Upper lobe of left lung (tissue), 6 donors: ENCODE results near the gene MUC2. TPM values are rescaled to one million over a fixed set of nuclear protein-coding genes. Genes with fewer than 3 reads are reported as not detected.
A peak's percentile ranks its signal among the peaks of the same experiment; 100 is the strongest.
"Not testable (repeated sequence)": the region's sequence is repeated elsewhere in the genome, so short reads cannot be mapped to it uniquely, and the experiment has no call there.

Source experiments
- ATAC-seq, 2 donors: fragments of 200-7000 bp; cut with Tn5 transposase; one replicate each; pipeline ENCODE4 v1.9.1; 2022; ENCODE audit warnings: mild to moderate bottlenecking in 2 of 2, moderate library complexity in 2 of 2; ENCODE audit not compliant: low FRiP score in 2 of 2
- DNase-seq, 2 donors: peaks; one replicate each; pipeline ENCODE4 v3.0.0-alpha.2; 2019 to 2020
- H3K27ac ChIP-seq, 4 donors: fragments of 200-600 bp; sonication (generic); one replicate each; pipeline ENCODE4 v1.5.1; 2016 to 2019
- H3K27me3 ChIP-seq, 4 donors: fragments of 200-600 bp; sonication (generic); one replicate each; pipeline ENCODE4 v1.5.1; 2017 to 2019
- H3K36me3 ChIP-seq, 4 donors: fragments of 200-600 bp; sonication (generic); one replicate each; pipeline ENCODE4 v1.5.1; 2016 to 2019
- H3K4me1 ChIP-seq, 4 donors: fragments of 200-600 bp; sonication (generic); one replicate each; pipeline ENCODE4 v1.5.1; 2018 to 2019
- H3K4me3 ChIP-seq, 4 donors: fragments of 200-600 bp; sonication (generic); one replicate each; pipeline ENCODE4 v1.5.1; 2017 to 2019; ENCODE audit warnings: mild to moderate bottlenecking in 2 of 4, moderate library complexity in 1 of 4
- H3K9me3 ChIP-seq, 4 donors: fragments of 200-600 bp; sonication (generic); one replicate each; pipeline ENCODE4 v1.5.1; 2018 to 2019
- CTCF ChIP-seq, 6 experiments: fragments of 450-650 bp in 4 of 6; fragments of 200-600 bp in 2 of 6; sonication (generic) in 2 of 6; IDR thresholded peaks; one replicate each; pipeline ENCODE4 v1.5.1; 2016 to 2019; ENCODE audit warnings: antibody characterized with exemption in 6 of 6
- EP300 ChIP-seq, 4 donors: sonication (generic); formaldehyde crosslinking; IDR thresholded peaks; one replicate each; pipeline ENCODE4 v1.5.1; 2017; ENCODE audit warnings: antibody characterized with exemption in 4 of 4, control low read depth in 2 of 4
- POLR2A ChIP-seq, 4 donors: fragments of 450-650 bp; IDR thresholded peaks; one replicate each; pipeline ENCODE4 v1.5.1; 2016 to 2017; ENCODE audit warnings: antibody characterized with exemption in 4 of 4, mild to moderate bottlenecking in 2 of 4
- POLR2AphosphoS5 ChIP-seq, 2 donors: sonication (generic); formaldehyde crosslinking; IDR thresholded peaks; one replicate each; pipeline ENCODE4 v1.5.1; 2017; ENCODE audit warnings: antibody characterized with exemption in 2 of 2
- WGBS, 2 donors: methylation state at CpG; one replicate each; pipeline ENCODE4 v1.1.5; 2017 to 2018; 5-methylcytosine and 5-hydroxymethylcytosine counted together
- total RNA-seq, 6 donors: library from RNA; depleted of rRNA in 4 of 6; stranded (reverse); fragments of >200 nt in 4 of 6; gene quantifications; one replicate each; pipeline versions ENCODE4 v1.1.0 to v1.2.1, GENCODE V29; 2016 to 2021
- donor health status: DM: no; HTN: no; CAD: no; lungs with moderate emphysema.
- donor health status: DM: no; HTN: yes; CAD: no; lungs with severe emphysema.

The MUC2 gene
- total RNA-seq, 6 donors from 2014 or later, result 0.11 to 0.84 TPM; not detected in 4

- Histone ChIP-seq H3K9me3 (no peaks in the 10 kb centered on the region), H3K27ac (no peak overlapping the region), H3K36me3 (no peaks in the 10 kb centered on the region), H3K4me3 (no peak overlapping the region), H3K27me3 (no peaks in the 10 kb centered on the region), H3K4me1 (no peaks in the 10 kb centered on the region)
- ATAC-seq (no peak), DNase-seq (peak in 1 of 2 donors; percentile 47)
- 80 to 94% methylated on average over 6 to 12 of the region's 14 CpGs for WGBS, 2 donors
- no peak for TF ChIP-seq EP300 (IDR thresholded peaks at IDR 0.05)
Measured at GRCh38 chr11:1112351-1113191, 37.9 kb downstream of the MUC2 start.

GRCh38 chr11:1113405-1114201 is 38.9 kb downstream of the MUC2 start:
- Histone ChIP-seq H3K4me3 (no peak overlapping the region), H3K27me3 (no peaks in the 10 kb centered on the region), H3K27ac (no peak overlapping the region), H3K4me1 (no peaks in the 10 kb centered on the region), H3K36me3 (no peaks in the 10 kb centered on the region), H3K9me3 (no peaks in the 10 kb centered on the region)
- DNase-seq (peak in 1 of 2 donors; percentile 64), ATAC-seq (no peak)
- no peak for TF ChIP-seq CTCF (IDR thresholded peaks at IDR 0.05)
- no peak for TF ChIP-seq EP300 (IDR thresholded peaks at IDR 0.05)
- 88% methylated on average over 17 to 24 of the region's 36 CpGs for WGBS, 2 donors

- H3K36me3 ChIP-seq, H3K27ac ChIP-seq, H3K27me3 ChIP-seq, H3K9me3 ChIP-seq, DNase-seq, H3K4me3 ChIP-seq, H3K4me1 ChIP-seq, ATAC-seq: not testable (repeated sequence)
- WGBS, 2 donors, result 84 to 86% methylated on average over 6 of the region's 6 CpGs
Measured at GRCh38 chr11:1115292-1115691, 40.6 kb downstream of the MUC2 start.

GRCh38 chr11:1116104-1116503 is 41.4 kb downstream of the MUC2 start:
- no peaks in the 10 kb centered on the region for H3K4me1 ChIP-seq
- ATAC-seq (no peak), DNase-seq (peak; percentile 18 to 41)
- TF ChIP-seq EP300 (IDR thresholded peaks at IDR 0.05) (no peak), POLR2AphosphoS5 (IDR thresholded peaks at IDR 0.05) (no peak), CTCF (IDR thresholded peaks at IDR 0.05) (no peak), POLR2A (IDR thresholded peaks at IDR 0.05) (no peak)
- H3K27ac ChIP-seq, result no peak overlapping the region
- H3K4me3 ChIP-seq, result no peak overlapping the region
- no peaks in the 10 kb centered on the region for H3K27me3 ChIP-seq
- H3K36me3 ChIP-seq, result no peaks in the 10 kb centered on the region
- H3K9me3 ChIP-seq, result no peaks in the 10 kb centered on the region
- 88 to 91% methylated on average over 11 to 12 of the region's 12 CpGs for WGBS, 2 donors

- Histone ChIP-seq H3K27ac (no peak overlapping the region), H3K9me3 (no peaks in the 10 kb centered on the region), H3K4me1 (no peaks in the 10 kb centered on the region), H3K4me3 (no peak overlapping the region), H3K36me3 (no peaks in the 10 kb centered on the region), H3K27me3 (no peaks in the 10 kb centered on the region)
- peak; percentile 20 to 36 for DNase-seq
- WGBS, 2 donors, result 66% methylated on average over 19 to 23 of the region's 23 CpGs
- no peak for ATAC-seq
- TF ChIP-seq EP300 (IDR thresholded peaks at IDR 0.05) (no peak), CTCF (IDR thresholded peaks at IDR 0.05) (no peak), POLR2A (IDR thresholded peaks at IDR 0.05) (no peak)
Measured at GRCh38 chr11:1116666-1117390, 42.2 kb downstream of the MUC2 start.
